ENCODE results near the gene FGFBP1.

DNA sequence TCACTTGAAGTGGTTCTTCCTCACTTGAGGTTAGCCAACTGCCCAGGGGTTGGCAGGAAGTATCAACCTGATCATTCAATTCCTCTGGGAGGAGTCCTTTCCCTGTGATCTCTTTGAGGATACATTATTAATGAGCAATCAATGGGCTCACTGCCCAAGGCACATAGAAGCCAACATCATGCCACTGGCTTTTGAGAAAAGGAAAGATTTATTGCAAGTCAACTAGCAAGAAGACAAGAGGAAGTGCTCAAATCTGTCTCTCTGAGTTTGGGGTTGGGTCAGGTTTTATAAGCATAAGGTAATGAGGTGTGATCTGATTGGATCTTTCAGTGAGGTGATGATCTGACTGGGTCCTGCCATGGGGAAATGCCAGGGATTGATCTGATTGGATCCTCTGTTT lies 39.6 kb downstream of the FGFBP1 start:
- no peak for TF ChIP-seq EZH2 (IDR thresholded peaks at IDR 0.05)
- TF ChIP-seq, protein P1, sequence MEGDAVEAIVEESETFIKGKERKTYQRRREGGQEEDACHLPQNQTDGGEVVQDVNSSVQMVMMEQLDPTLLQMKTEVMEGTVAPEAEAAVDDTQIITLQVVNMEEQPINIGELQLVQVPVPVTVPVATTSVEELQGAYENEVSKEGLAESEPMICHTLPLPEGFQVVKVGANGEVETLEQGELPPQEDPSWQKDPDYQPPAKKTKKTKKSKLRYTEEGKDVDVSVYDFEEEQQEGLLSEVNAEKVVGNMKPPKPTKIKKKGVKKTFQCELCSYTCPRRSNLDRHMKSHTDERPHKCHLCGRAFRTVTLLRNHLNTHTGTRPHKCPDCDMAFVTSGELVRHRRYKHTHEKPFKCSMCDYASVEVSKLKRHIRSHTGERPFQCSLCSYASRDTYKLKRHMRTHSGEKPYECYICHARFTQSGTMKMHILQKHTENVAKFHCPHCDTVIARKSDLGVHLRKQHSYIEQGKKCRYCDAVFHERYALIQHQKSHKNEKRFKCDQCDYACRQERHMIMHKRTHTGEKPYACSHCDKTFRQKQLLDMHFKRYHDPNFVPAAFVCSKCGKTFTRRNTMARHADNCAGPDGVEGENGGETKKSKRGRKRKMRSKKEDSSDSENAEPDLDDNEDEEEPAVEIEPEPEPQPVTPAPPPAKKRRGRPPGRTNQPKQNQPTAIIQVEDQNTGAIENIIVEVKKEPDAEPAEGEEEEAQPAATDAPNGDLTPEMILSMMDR (IDR thresholded peaks at IDR 0.05), result no peak

Data from neural progenitor cell (in vitro differentiated cells).